Colon (tissue), 2 donors: Measurements from ENCODE around the gene L3MBTL4.

Experiments used
- FAIRE-seq: peaks from 2 replicates; lab custom pipeline; 2012; peaks lifted over from hg19 to GRCh38; lab: Jason Lieb, UNC
- donor health status: control.
- donor health status: control.

Gene L3MBTL4

GRCh38 chr18:6023551-6023950, 391.2 kb downstream of the L3MBTL4 start:
- no peak for FAIRE-seq

GRCh38 chr18:6022845-6023244, 391.9 kb downstream of the L3MBTL4 start:
- FAIRE-seq = no peak

- FAIRE-seq = no peak
These were observed 392.7 kb downstream of the L3MBTL4 start for GRCh38 chr18:6022074-6022444.

- FAIRE-seq = no peak
These were observed 393.2 kb downstream of the L3MBTL4 start for GRCh38 chr18:6021306-6022073.

- FAIRE-seq = no peak
These were observed 396.0 kb downstream of the L3MBTL4 start for GRCh38 chr18:6018671-6019070.

- FAIRE-seq = no peak
These were observed 397.5 kb downstream of the L3MBTL4 start for GRCh38 chr18:6017171-6017570.

GRCh38 chr18:6015364-6015763, 399.3 kb downstream of the L3MBTL4 start:
- FAIRE-seq = no peak

GRCh38 chr18:6013171-6013810, 401.4 kb downstream of the L3MBTL4 start:
- no peak for FAIRE-seq

- no peak for FAIRE-seq
These were observed 403.8 kb downstream of the L3MBTL4 start for GRCh38 chr18:6010921-6011320.

- no peak for FAIRE-seq
These were observed 404.4 kb downstream of the L3MBTL4 start for GRCh38 chr18:6010284-6010683.

GRCh38 chr18:6009756-6010155, 405.0 kb downstream of the L3MBTL4 start:
- no peak for FAIRE-seq

- FAIRE-seq = no peak
These were observed 410.0 kb downstream of the L3MBTL4 start for GRCh38 chr18:6004683-6005082.

- no peak for FAIRE-seq
These were observed 410.6 kb downstream of the L3MBTL4 start for GRCh38 chr18:6004119-6004518.

- no peak for FAIRE-seq
These were observed 412.8 kb downstream of the L3MBTL4 start for GRCh38 chr18:6001867-6002266.

- no peak for FAIRE-seq
These were observed 415.8 kb downstream of the L3MBTL4 start for GRCh38 chr18:5998907-5999306.

- no peak for FAIRE-seq
These were observed 416.4 kb downstream of the L3MBTL4 start for GRCh38 chr18:5998166-5998881.

- no peak for FAIRE-seq
These were observed 417.4 kb downstream of the L3MBTL4 start for GRCh38 chr18:5997361-5997760.

GRCh38 chr18:5995626-5996025, 419.1 kb downstream of the L3MBTL4 start:
- no peak for FAIRE-seq

GRCh38 chr18:5993938-5994337, 420.8 kb downstream of the L3MBTL4 start:
- no peak for FAIRE-seq

GRCh38 chr18:5992381-5992780, 422.3 kb downstream of the L3MBTL4 start:
- no peak for FAIRE-seq

- no peak for FAIRE-seq
These were observed 427.5 kb downstream of the L3MBTL4 start for GRCh38 chr18:5987249-5987648.

- no peak for FAIRE-seq
These were observed 428.3 kb downstream of the L3MBTL4 start for GRCh38 chr18:5986257-5986931.

- FAIRE-seq = no peak
These were observed 430.5 kb downstream of the L3MBTL4 start for GRCh38 chr18:5984245-5984644.
